Occipital lobe (tissue), 2 donors: ENCODE measurements around the gene SAMD5. TPM values are rescaled to one million over a fixed set of nuclear protein-coding genes. Genes with fewer than 3 reads are reported as not detected.
A peak's percentile ranks its signal among the peaks of the same experiment; 100 is the strongest.

Experiments
- DNase-seq: peaks from one replicate; lab custom pipeline; 2025; lab: John Stamatoyannopoulos, UW
- total RNA-seq: library from RNA; depleted of rRNA; stranded (reverse); fragments of >200 nt; gene quantifications from one replicate; pipeline ENCODE4 v1.2.3, GENCODE V29; 2014

The SAMD5 gene
- total RNA-seq: 17.6 TPM

DNA sequence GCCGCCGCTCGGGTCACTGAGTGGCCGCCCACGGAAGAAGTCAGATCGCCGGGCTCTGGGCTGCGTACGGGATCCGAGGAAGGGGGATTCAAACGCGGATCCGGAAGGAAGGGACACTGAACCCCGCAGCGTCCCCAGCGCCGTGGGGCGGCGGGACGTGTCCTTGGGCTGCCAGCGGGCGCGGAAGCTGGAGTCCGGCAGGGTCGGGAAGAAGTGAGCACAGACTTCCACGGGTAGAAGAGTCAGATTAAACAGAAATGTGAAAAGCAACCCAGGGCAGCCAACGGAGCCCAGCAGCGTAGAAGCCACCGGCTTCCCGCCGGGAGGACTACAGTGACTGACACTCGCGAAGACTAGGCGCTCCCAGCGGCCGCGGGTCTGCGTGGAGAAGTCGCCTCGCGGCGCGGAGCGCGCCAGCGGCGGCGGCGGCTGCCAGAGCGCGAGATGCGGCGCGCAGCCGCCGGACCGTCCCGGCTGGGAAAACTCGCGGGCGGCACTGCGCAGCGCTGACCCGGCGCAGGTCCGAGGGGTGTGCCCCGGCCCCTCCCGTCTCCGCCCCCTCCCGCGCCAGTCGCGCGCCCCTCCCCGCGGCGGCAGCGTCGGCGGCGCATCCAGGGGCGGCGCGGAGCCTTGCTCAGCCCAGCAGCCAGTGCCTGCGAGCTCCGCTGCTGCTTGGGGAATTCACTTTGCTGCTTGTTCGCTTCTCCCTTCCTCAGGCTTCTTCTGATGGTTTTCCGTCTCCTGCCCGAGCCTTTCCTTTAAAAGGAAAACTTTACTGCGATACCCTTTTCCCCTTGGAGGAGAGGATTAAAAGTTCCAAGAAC, at the start of gene SAMD5:
TSS of gene SAMD5 (plus strand) at position 649 of the 824 bp plus-strand sequence. CDS start 239 bp downstream, outside the sequence.
- DNase-seq: peak; percentile 46

DNA sequence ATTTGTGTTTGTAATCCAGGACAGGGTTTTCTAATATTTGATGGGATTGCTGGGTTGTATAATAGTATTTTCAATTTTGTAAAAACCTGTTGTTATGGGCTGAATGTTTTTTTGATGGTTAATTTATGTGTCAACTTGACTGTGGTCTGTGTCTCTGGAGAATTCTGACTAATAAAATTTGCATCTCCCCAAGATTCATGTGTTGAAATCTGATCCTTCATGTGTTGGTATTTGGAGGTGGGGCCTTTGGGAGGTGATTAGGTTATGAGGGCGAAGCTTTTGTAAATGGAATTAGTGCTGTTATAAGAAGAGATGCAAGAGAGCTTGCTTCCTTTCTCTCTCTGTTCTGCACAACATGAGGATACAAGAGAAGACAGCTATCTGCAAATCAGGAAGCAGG, 48.7 kb upstream of the SAMD5 start:
- DNase-seq: no peak

GRCh38 chr6:147463651-147464050, 44.8 kb upstream of the SAMD5 start:
- no peak for DNase-seq

GRCh38 chr6:147467428-147467827, 41.1 kb upstream of the SAMD5 start:
- no peak for DNase-seq

- DNase-seq: no peak
Measured at GRCh38 chr6:147467886-147468285, 40.6 kb upstream of the SAMD5 start.

DNA sequence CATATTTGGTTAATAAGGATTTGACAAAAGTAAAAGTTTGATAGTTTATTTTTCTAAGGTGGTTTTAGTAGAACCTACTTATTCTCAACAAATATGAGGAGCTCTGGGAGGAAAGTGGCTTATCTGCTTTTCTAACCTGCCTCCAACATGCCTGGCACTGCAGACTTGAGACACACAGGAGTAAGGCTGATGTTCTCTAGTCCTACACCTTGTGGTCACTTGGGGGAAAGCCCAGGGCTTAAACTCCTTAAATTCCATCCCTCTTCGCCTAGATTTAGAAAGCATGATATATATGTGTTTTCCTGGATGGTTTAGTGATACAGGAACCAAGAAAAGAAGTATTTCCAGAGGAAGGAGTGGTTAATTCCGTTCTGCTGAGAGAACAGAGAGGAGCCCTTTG, 39.9 kb upstream of the SAMD5 start:
- no peak for DNase-seq

DNA sequence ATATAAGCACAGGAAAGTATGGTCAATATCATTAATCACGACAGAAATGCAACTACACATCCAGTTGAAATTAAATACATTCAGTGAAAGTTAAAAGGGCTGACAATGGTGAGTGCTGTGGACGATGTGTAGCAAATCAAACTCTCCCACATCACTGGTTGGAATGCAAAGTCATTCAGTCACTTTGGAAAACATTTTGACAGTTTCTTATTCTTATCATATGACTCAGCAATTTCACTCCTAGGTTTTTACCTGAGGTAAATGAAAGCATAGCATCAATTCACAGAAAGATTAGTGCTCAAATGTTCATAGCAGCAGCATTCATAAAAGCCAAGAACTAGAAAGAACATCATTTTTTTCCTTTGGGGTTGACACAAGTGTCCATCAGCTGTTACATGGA, 28.6 kb upstream of the SAMD5 start:
- DNase-seq: no peak

DNA sequence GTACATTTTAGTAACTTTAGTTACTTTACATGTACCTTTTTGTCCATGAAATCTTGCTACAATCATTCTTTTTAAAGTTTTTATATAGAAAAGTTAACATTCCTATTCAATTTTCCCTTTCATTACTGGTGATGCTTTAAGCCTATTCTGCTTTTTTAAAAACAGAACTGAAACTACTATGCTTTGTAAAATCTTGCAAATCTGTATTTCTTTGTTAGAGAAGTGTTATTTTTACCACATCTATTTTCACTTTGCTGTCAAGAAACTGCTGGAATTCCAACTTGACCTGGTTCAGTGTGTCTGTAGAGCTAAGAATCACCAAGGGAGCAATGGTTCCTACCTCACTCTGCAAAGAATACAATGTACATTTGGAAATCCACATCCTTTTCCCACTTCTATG, 21.8 kb upstream of the SAMD5 start:
- no peak for DNase-seq

- no peak for DNase-seq
Measured at GRCh38 chr6:147497472-147497871, 11.0 kb upstream of the SAMD5 start.

DNA sequence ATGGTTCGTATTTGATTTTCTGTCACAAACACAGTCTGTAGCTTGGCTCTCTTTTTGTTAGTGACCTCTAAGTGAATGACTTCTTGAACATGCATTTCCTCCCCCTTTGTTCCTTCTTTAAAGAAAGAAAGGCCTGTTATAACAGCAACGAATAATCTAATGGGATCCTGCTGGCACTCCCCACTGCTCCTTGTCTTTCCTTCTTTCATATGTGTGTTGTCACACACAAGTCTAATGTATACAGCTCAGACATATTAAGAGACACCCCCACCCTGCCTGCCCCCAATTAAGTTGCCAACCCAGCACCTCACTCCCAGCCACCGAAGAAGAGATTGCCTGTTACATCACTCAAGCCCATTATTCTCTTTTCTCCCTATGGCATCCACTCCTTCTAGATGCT, 4.9 kb upstream of the SAMD5 start:
- DNase-seq: no peak

GRCh38 chr6:147504848-147505247, 3.6 kb upstream of the SAMD5 start:
- DNase-seq: no peak

- peak; percentile 44 for DNase-seq
Measured at GRCh38 chr6:147506704-147507114, 1.8 kb upstream of the SAMD5 start.

GRCh38 chr6:147507162-147508041, 1.1 kb upstream of the SAMD5 start:
- no peak for DNase-seq

- DNase-seq: no peak
Measured at GRCh38 chr6:147508866-147509608, 547 bp downstream of the SAMD5 start.

GRCh38 chr6:147509891-147510290, 1.4 kb downstream of the SAMD5 start:
- no peak for DNase-seq

GRCh38 chr6:147510929-147511590, 2.6 kb downstream of the SAMD5 start:
- no peak for DNase-seq

GRCh38 chr6:147514831-147515230, 6.3 kb downstream of the SAMD5 start:
- no peak for DNase-seq

DNA sequence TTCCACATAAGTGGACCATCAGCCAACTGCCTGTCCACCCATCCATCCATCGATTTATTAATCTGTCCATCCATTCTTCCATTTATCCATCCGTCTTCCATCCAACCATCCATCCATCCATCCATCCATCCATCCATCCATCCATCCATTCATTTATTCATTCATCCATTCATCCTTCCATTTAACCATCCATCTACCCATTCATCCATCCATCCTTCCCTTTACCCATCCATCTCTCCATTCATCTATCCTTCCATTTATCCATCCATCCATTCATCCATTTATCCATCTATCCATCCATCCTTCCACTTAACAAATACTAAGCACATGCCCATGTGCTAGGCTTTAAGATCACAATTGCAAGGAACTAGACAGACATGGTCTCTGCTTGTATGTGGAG, 6.8 kb downstream of the SAMD5 start:
- no peak for DNase-seq

DNA sequence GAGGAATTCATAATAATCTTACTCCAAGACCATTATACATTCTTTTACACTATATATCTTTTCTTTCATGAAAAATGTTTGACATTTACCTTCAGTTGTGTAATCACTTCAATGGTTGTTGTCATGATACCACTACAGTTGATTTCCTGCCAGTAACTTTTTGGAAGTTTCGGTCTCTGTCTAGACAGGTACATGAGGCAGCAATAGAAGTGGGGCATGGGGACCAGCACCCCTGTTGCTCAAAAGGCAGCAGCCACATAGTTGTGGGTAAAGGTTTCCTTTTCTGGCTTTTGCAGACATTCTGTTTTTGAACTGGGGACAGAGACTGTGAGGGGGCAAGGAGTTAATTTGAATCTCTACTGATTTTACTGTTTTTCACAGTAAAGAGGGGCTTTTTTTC, 14.1 kb downstream of the SAMD5 start:
- DNase-seq: no peak

DNA sequence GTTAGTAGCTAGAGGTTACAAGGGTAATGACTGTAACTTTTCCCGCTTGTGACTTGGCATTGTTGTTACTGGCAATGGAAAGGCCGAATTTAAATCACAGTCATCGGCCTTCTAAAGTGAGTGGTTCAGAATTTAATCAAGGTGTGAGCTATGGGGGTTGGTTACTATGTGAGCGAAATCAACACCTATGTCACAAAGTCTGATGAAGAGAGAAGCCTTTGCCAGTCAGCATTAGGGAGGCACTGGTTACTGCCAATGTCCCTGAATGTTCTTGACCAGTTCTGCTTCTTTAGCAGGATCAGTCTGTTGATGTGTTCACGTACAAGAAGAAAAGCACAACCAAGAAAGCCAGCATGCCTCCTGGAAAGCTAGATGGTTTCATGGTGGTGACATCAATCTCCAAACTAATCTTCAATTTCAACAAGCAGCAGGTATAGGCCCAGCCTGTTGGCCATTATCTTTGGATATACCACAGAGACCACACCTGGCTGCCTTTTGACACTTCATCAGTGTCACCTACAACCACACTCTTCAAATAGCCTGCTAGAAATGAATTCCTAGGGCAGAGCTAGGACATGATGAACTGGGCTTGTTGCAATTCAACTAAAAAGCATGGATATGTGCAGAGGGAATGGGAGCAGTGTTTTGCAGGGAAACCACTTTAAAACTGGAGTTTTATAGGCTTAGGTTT, 17.2 kb downstream of the SAMD5 start:
- DNase-seq: no peak

- no peak for DNase-seq
Measured at GRCh38 chr6:147527197-147527596, 18.7 kb downstream of the SAMD5 start.
